ENCODE measurements around the gene LRP2BP.

LRP2BP gene

DNA sequence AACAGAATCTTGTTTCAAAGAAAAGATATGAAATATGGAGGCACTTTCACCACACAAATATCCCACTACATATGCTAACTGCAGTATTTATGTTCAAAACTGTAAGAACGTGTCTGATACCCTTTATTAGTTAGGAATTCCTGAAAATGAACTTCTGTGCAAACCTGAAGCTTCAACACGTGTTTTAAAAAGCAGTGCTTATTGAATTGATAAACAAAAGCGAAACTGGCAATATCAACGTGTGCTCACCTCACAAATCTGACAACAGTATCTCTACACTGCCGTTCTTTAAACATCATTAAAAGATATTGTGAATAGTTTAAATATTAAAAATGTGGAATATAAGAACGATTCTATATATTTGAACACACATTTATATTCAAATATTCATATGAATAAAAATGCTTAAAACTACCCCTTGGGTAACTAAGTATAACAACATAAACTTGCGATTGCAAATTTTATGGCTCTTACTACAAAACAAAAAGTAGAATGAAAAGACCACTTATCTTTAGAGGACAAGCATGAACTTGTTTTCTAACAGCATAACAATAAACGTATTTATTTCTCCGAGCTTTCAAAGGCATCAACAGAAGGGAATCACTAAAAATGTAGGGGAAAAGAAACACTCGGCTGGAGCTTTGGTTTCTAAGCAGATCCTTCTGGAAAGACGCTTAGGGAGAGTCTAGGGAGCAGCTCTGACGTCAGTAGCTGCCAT, at the start of gene LRP2BP:
Gene LRP2BP, minus strand, starts transcription at position 687 of the 718 bp plus-strand sequence. CDS start 17,738 bp downstream, outside the sequence.
- no peak for DNase-seq (ENCODE audit: low read depth in 2 of 2)

DNA sequence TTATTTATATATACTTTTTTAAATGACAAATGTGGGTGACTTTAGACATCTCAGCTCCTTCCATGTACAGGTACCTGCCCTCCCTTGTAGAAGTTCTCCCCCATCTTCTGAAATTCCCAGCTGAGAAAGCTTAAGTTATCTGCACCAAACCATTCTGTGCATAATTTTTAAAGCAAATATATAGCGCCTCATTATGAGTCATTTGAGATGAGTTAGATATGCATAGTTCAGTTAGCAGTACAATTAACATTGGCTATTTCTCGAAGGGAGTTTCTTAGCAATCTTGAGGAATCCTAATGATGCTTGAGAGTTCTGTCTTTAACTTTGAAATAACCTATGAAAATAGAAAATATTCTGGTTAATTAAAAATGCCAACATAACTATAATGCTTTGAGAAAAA, 49.5 kb upstream of the LRP2BP start:
- DNase-seq (ENCODE audit: low read depth in 2 of 2), result no peak

DNA sequence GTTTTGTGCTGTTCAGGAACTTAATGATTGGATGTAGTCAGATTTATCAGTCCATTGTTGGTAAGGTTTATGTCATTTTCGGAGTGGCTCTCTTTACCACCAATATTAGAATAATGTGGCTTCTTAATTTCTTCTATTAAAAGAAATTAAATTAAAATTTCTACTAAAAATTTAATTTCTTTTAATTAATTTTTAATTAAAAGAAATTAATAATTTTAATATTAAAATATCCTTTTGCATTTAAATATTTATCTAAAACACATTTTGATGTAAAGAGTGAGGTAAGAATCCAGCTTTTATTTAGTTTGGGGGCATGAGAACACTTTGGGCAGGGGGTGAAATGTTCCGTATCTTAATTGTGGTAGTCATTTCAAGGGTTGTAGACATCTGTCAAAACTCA, 45.8 kb upstream of the LRP2BP start:
- DNase-seq (ENCODE audit: low read depth in 2 of 2), result no peak

GRCh38 chr4:185437809-185438208, 42.1 kb upstream of the LRP2BP start:
- DNase-seq (ENCODE audit: low read depth in 2 of 2), result no peak

GRCh38 chr4:185435466-185435865, 39.7 kb upstream of the LRP2BP start:
- DNase-seq (ENCODE audit: low read depth in 2 of 2), result no peak

- DNase-seq (ENCODE audit: low read depth in 2 of 2), result no peak
Observed at GRCh38 chr4:185429660-185430059, 33.9 kb upstream of the LRP2BP start.

- DNase-seq (ENCODE audit: low read depth in 2 of 2), result no peak
Observed at GRCh38 chr4:185426960-185427688, 31.4 kb upstream of the LRP2BP start.

DNA sequence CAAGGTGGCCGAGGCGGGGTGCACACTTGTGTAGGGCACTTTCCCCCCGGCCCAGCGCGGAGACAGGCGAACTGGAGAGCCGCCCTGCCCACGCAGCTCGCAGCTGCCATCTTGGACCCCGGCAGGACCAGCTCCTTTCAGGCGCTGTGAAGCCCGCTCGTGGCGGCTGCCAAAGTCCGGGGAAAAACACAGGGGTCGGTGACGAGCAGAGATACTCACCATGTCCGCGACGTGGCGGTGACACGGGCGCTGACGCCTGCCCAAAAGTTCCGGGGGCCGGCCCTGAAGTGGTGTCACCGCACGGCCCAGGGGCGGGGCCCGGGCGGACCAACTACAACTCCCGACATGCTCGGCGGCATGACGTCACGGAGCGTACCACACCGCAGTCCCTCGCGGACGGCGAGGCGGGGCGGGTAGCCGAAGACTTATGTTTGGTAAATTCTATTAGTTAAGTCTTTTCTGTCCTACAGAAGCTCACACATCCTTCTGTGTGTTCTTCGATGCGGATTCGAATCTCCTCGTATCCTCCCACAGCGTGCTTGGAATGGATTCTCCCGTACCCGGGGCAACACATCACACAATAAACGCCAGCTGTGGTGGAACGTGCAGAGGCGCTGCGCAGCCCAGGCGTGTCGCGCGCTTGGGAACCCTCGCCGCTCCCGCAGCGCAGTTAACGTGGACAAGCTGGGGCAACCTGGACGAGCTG, 30.1 kb upstream of the LRP2BP start, which contains the start of gene UFSP2:
Gene UFSP2, minus strand, starts transcription at position 318 of the 706 bp plus-strand sequence. Its CDS starts 96 bp downstream, at position 222.
- DNase-seq (ENCODE audit: low read depth in 2 of 2), result peak; percentile 69 to 87

DNA sequence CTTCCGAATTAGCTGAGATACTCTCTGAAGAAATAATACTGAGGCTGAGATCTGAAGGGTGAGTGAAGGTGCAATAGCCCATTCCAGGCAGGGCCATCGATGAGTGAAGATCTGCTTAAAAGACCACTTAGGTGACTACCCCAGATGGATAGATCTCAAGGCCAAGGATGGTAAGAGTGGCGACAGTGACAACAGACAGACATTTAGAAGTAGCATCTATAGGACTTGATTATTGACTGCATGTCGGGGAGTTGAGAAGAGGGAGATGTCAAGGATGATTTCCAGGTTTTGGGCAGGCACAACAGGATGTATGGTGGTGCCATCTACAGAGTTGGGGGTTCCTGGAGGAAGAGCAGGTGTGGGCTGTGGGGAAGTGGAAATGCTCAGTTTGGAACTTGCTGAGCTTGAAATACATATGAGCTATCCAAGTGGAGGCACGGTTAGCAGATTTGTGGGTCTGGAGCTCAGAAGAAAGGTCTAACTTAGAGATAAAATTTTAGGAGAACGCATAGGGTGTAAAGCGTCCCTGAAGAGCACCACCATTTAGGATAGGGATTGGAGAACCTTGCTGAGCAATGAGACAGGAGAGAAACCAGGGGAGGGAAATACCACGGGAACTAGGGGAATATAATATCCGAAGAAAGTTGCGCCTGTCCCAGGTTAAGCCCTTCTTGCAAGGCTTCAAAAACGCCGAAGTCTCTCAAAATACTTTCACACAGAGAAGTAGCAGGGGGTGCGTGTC, 29.4 kb upstream of the LRP2BP start:
- no peak for DNase-seq (ENCODE audit: low read depth in 2 of 2)

- DNase-seq (ENCODE audit: low read depth in 2 of 2), result no peak
Observed at GRCh38 chr4:185421366-185422124, 25.8 kb upstream of the LRP2BP start.

GRCh38 chr4:185416955-185417354, 21.2 kb upstream of the LRP2BP start:
- no peak for DNase-seq (ENCODE audit: low read depth in 2 of 2)

DNA sequence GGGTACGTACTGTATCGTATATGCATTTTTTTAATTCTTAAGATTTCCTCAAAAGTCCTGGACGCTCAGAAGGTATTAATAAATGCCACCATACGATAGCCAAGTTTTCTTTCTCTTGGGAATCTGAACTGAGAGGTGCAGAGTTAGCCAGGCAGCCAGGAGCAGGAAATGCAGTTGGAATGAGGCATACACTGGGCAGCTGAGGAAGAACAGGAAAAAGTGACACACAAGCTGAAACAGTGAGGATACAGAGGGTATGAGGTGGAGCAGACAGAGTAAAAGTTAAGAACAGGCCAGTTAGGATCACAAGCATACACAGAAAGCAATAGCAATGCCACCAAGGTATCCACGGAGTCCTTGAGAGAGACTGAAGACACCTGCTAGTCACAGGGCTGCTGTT, 16.7 kb upstream of the LRP2BP start:
- DNase-seq (ENCODE audit: low read depth in 2 of 2), result no peak

DNA sequence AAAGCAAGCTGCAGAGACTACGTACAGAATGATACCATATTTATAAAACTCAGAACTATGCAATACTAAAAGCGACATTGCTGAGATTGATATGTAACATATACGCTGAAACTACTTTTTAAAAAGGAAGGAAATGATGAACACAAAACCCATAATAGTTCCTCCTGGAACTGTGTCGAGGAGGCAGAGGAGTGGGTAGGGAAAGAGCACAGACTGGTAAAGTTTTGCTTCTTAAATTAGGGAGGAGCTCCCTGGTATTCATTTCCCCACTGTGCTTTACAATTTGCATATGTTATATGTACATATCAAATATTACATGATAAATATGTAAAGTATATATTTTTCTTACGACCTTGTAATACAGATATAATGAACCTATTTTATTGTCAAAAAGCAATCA, 16.1 kb upstream of the LRP2BP start:
- no peak for DNase-seq (ENCODE audit: low read depth in 2 of 2)

DNA sequence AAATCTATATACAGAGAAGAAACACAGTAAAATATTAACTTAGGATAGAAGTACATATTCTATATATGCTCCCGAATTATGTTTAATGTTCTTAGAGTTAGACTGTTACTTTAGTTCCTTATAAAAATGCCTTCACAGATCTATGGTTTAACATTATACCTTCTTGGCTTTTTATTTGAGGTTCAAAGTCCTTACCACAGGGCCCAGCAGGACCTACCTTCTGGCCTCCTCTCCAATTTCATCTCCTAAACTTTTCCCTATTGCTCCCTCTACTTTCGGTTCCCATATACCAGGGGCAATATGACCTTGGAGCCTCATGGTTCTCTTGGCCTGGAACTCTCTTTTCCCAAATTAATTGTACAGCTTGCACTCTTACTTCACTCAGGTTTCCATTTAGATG, 12.7 kb upstream of the LRP2BP start:
- DNase-seq (ENCODE audit: low read depth in 2 of 2), result no peak

- DNase-seq (ENCODE audit: low read depth in 2 of 2), result no peak
Observed at GRCh38 chr4:185405296-185405999, 9.7 kb upstream of the LRP2BP start.

DNA sequence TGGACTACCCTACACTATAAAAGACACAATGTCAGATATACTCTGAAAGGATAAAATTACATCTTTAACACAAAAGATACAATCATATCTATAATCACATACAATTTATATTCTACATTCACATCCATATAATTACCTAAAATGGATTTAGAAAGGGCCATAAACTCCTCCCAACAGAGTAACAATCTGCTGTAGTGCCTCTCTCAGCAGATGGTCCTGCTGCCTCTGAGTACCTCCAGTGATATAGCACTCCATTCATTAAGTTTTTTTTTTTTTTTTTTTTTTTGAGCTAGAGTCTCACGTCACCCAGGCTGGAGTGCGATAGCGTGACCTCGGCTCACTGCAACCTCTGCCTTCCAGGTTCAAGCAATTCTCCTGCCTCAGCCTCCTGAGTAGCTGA, 8.3 kb upstream of the LRP2BP start:
- DNase-seq (ENCODE audit: low read depth in 2 of 2), result no peak

GRCh38 chr4:185399466-185399865, 3.7 kb upstream of the LRP2BP start:
- DNase-seq (ENCODE audit: low read depth in 2 of 2), result no peak

- DNase-seq (ENCODE audit: low read depth in 2 of 2), result no peak
Observed at GRCh38 chr4:185398618-185399017, 2.9 kb upstream of the LRP2BP start.

DNA sequence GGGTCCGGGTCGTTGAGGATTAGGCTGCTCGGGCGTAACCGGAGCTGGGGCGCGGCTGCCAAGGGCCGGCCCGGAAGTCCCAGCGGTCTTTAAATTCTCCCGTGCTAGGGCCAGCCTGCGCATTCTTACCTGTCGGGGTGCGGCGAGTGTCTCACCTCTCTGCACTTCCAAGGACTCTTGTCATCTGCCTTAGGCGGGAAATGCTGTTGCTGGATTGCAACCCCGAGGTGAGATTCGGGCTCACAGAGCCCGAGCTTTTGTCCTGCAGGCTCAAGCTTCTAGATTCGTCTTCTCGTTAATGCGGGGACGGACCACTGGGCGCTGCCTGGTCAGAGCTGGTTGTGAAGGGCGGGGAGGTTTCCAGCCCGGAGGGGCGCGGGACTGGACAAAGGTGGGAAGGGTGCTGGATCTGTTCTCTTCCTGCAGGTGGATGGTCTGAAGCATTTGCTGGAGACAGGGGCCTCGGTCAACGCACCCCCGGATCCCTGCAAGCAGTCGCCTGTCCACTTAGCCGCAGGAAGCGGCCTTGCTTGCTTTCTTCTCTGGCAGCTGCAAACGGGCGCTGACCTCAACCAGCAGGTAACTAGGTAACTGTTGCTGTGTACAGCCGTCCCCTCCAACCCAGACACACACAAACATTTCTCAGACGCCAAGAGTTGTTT, 1.1 kb upstream of the LRP2BP start, which contains the start of gene ANKRD37:
Gene ANKRD37, plus strand, starts transcription at position 118 of the 662 bp plus-strand sequence. Its CDS starts 83 bp downstream, at position 201.
- DNase-seq (ENCODE audit: low read depth in 2 of 2), result no peak

All from stimulated activated CD8-positive, alpha-beta memory T cell treated with anti-CD3 and anti-CD28 coated beads, Interleukin-2, amount 100 ng/mL, for 48 hours (primary cell).